Stimulated activated CD4-positive, alpha-beta T cell treated with anti-CD3 and anti-CD28 coated beads, Interleukin-4, amount 100 ng/mL, for 1 hour (primary cell): ENCODE measurements around the gene CCNI.
"Not testable (repeated sequence)": the region's sequence is repeated elsewhere in the genome, so short reads cannot be mapped to it uniquely, and the experiment has no call there.

Source experiments
- DNase-seq: peaks from one replicate; pipeline ENCODE4 v3.0.0-alpha.2; 2020

CCNI gene, protein sequence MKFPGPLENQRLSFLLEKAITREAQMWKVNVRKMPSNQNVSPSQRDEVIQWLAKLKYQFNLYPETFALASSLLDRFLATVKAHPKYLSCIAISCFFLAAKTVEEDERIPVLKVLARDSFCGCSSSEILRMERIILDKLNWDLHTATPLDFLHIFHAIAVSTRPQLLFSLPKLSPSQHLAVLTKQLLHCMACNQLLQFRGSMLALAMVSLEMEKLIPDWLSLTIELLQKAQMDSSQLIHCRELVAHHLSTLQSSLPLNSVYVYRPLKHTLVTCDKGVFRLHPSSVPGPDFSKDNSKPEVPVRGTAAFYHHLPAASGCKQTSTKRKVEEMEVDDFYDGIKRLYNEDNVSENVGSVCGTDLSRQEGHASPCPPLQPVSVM

DNA sequence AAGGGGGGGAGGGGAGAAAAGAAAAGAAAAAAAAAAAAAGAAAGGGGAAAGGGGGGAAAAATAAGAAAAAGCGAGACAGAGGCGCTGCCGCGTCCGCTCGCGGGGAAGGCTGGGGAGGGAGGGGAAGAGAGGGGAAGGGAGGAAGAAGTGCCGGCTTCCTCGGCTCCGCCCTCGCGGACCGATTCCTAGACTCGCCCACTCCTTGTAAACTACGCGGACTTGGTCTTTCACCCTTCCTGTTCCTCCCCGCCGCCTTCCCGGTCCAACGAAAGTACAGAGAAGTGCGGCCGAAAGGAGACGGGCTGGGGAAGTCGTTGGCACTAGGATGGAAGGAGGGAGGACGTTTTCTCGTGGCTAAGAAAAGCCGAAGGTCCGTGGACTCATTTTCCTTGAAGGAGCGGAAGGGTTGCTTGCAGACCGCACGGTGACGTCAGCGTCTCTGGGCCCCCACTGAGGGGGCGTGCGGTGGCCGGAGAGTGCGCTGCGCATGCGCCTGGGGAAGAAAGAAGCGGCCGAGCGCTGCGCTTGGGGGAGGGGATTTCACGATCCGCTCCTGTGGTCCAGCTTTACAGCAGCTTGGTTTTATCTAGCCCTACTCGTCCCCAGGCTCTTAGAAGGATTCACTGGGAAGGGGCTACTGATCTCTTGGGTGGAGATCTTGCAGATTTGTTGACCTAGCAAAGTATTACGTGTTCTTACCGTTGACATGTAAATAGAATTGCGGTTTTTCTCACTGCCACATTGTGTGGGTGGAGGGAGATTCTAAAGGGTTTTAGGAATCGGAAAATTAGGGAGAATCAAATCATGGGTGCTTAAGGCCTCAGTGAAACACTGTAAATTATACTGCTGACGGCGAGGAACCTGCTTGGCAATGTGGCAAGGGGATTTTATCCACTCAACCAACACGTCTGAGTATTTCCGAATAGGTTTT, at the start of gene CCNI:
Gene CCNI (minus strand): TSS at position 121 of the 931 bp plus-strand sequence. CDS start 9,627 bp downstream, outside the sequence.
- peak; percentile 89 for DNase-seq

DNA sequence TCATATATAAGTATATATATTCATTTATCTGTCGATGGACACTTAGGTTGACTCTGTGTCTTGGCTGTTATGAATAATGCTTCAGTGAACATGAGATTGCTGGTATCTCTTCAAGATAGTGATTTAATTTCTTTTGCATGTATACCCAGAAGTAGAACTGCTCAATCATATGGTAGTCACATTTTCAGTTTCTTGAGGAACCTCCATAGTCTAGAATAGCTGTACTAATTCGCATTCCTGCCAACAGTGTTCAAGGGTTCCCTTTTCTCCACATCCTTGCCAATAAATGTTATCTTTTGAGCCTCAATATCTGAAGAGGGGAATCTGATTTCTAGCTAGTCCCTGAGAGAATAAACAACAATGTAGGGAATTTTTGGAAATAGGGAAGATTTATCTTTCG, 48.8 kb upstream of the CCNI start:
- DNase-seq: no peak

DNA sequence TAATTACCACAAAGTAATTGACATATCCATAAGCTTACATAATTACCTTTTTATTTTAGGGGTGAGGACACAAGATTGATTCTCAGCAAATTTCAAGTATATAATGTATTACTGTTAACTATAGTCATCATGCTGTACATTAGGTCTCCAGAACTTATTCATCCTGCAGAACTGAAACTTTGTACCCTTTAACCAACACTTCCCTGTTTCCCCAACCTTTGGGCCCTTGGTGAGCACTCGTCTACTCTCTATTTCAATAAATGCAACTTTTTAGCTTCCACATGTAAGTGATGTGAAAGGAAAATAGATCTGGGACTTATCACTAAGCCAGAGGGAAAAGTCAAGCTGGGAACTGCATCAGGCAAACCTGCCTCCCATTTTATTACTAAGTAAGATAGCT, 47.6 kb upstream of the CCNI start:
- no peak for DNase-seq

DNA sequence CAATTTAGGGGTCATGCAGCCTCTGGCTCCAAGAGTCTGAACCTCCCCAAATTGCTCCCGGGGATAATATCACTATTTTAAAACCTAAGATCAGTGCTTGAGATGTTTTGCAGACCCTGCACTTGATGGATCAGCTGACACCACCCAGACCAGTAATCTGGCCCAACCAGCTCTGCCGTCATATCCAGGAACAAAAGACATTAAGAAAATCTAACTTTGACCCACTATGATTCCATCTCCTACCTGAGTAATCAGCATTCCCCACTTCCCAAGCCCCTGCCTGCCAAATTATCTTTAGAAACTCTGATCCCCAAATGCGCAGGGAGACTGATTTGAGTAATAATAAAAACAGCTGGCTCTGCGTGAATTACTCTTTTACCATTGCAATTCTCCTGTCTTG, 46.9 kb upstream of the CCNI start:
- DNase-seq: no peak

DNA sequence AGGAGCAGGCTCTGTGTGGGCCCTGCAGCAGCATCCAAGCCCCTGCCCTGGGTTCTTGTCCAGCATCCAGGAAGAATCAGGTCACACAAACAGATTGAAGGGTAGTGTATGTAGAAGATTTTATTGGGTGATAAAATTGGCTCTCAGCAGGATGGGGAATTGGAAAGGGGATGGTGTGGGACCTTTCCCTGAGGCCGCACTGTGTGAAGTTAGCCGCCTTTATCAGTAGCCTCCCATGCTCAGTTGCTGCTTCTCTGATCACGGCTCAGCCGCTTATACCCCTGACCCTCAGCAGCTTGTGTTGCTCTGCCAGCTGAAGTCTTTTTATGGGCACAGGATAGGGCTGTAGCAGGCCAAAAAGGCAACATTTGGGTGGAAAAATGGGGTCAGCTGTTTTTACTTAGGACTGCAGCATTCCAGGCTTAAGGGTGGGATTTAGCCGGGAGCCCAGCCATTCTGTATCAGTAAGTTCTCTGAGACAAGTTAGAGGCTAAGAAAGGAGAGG, 46.0 kb upstream of the CCNI start:
- no peak for DNase-seq

DNA sequence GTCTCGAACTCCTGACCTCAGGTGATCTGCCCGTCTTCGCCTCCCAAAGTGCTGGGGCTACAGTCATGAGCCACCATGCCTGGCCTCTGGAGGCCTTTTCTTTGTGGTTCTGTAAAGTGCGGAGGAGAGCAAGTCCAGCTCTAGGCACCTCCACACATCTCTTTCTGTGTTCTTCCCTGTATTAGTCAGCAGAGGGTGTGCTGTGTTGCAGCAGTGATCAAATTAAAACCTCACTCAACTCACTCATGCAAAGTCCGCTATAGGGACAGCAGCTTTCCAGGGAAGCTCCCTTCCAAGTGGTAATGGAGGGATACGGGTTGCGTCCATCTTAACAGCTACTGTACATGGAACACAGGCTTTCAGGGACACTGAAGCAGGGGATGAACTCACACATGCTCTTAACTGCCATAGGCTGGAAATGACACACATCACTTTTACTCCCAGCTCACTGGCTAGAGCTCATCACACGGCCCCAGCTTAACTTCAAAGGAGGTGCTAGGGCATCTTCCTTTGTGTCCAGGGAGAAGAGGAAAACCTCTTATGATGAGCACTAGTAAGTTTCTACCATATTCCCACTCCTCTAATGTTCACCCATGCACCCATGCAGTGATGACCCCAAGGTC, 45.2 kb upstream of the CCNI start:
- DNase-seq: no peak

DNA sequence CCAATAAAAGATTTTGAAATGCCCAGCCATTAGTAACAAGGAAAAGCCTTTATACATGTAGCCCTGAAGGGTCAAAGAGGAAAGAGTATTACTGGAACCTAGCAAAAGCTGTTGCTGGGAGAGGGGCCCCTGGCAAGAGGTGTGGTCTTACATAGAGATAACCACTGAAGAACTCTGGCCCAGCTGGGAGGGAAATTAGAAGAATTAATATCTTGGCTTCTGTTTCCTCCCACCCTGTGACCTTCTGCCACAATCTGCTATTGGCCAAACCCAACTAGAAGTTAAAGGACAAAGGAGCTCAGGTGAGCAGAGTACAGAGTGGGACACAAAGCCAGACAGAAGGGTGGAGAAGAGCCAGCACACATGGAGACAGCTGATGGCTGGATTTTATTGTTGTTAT, 41.9 kb upstream of the CCNI start:
- DNase-seq: no peak

DNA sequence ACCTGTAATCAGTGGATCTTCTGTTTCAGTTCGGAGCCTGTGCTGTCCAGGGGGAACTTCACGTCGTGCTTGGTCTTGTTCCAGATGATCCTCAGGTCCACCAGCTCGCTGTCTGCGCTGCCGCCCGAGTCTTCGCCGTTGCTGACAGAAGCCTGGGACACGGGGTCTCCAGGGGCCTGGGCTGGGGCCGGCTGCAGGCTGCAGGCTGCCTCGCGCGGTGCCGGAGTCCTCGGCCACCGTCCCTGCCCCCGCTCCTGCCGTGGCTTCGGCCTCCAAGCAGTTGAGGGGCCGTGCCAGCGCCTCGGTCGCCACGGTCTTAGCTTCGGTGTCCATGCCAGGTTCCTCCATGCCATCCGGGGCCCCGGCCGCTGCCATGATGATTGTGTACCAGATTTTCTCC, 37.3 kb upstream of the CCNI start:
- no peak for DNase-seq

DNA sequence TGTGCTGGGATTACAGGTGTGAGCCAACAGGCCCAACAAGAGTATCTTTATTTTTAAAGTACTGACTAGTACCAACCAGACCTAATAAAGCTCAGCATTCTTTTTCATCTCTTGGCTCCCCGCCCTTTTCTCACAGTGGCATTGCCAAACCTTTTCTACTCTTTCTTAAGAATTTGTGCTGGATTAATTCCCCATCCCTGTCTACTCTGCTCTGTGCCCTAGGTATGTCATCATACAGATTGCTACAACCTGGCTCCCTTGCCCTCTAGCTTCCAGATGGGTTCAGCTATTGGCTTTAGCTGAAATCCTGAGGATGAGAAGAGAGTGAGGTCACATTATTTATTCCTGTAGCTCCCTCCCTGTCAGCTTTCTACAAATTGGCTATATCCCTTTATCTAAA, 34.9 kb upstream of the CCNI start:
- no peak for DNase-seq

DNA sequence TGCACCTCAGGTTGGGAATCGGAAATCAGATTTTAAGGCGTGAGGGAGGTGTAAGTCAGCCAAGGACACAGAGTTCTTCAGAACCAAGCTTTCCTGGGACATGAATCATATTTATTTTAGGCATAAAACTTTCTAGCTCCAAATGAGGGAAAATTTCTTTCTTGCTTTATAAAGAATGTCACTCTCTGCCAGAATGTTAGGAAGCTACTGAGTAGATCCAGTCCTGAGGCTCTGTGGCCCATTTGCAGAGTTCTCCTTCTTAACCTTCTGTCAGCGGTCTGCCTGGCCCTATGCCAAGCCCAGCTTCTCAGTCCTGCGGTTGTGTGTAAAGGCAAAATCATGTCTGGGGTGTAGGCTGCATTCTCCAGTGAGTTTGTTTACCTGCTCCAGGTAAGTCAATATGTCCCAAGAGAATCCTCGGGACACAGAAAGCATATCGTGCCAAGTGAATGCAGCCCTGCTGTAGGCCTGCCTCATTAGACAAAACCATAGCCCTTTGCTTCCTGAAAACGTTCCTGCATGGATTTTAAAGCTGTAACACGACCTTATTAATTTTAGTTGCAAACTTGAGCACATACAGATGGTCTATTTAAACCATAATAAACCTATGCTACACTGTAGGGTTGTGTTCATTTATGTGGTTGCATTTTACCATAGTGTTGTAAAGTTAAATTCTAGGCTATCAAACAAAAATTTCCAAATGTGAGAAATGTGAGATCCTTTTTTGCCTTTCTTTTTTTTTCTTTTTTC, 29.2 kb upstream of the CCNI start:
- DNase-seq: no peak

DNA sequence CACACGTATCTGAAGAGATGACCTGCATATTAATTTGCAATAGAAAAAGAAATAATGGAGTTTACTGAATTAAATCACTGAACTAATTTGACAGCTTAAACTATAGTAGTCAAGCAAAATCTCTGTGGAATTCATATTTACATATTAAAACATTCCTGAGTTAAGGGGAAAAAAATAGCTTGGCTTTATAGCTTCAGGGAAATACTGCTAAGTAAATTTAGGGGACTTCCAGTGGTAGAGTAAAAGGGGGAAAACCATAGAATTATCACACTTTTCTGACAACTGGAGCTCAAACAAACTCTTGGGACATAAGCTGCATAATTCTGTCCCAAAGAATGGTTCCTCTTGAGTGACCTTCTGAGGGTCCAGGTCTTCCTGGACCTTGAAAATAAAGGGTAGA, 28.6 kb upstream of the CCNI start:
- no peak for DNase-seq

DNA sequence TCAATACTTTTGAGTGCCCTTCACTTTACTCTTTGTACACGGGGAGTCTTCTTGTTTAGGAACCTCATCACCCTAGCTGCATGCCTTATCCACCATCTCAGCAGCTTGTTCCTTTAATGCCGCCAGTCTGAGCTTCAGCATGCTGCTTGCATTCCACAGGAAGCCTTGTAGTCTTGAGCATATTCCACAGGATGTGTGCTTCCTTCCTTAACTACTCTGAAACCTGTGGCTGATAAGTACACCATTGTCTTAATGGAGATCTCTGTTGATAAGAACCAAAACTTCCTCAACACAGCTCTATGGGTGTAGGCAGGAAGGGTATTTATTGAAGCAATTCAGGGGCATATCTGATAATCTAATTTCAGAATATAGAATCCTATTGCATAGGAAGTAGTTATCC, 24.4 kb upstream of the CCNI start:
- DNase-seq: no peak

DNA sequence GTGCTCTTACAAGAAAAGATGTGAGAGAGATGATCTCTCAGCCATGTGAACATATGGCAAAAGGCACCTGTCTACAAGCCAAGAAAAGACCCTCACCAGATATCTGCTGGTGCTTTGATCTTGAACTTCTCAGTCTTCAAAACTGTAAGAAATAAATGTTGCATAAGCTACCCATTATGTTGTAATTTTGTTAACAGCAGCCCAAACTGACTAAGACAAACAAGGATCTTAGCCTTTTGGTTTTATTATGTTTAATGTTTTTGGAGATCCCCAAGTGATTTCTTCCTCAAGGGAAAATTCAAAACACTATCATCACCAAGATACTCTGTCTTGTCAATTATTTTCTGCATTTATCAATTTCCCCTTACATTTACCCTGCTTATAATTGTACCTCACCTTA, 21.8 kb upstream of the CCNI start:
- DNase-seq: no peak

DNA sequence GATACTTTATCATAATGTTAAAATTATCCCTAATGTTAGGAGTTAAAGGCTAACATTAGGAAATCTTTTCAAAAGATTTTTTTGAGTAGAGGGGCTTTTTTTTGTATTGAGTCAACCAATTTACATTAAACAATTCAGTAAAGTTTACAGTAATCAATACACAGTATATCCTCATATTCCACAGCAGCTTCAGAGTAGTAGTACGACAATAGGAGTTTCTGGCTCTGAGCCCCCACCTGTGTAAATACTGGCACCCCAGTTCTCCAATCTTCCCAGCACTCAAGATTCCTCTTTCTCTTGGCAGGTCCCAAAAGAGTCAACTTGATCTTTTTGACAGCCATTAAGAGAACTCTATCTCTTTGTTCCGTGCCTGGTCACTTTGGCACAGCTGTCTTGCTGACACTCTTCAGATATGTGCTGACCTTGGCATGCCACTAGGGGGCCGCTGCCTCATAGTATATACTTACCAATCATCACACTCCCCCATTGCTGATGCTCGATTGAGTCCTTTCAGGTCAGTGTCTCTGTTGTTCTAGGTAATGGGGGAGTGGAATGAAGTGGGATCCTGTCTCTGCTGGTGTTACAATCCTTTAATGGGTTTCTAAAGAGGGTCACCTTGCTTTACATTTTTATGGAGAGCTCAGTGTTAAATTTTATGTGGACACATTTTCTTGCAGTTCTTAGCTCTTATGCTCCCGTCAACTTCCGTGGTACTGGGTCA, 19.5 kb upstream of the CCNI start:
- peak; percentile 73 for DNase-seq

DNA sequence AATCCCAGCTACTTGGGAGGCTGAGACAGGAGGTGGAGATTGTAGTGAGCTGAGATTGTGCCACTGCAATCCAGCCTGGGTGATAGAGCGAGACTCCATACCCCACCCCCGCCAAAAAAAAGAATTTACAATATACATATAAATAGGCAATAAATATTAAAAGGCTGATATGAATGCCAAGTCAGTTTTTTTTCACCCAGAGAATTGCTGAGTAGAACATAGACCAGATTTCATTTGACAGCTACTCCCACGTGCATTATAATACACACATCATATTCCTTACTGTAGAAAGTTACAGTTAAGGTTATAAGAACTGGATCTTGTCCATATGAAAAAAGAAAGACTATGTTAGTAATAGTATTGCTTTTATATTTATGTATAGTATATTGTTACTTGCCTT, 18.7 kb upstream of the CCNI start:
- DNase-seq: no peak

DNA sequence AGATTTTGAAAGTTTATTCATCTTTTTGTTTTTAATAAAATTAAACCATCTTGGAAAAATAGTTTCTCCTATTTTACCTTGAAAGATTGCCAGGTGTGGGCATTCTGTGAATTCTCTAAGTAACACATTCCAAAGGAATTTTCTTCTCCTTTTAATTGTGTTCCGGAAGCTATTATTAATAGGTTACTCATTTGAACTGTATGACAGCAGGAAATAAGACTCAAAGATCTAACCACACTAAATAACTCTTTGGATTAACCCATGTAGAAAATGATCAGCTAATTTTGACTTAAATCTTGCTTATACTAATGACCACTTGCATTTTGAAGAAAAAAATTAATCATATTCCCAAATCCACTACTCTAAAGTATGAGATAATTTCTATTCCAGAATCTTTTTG, 17.6 kb upstream of the CCNI start:
- DNase-seq: no peak

DNA sequence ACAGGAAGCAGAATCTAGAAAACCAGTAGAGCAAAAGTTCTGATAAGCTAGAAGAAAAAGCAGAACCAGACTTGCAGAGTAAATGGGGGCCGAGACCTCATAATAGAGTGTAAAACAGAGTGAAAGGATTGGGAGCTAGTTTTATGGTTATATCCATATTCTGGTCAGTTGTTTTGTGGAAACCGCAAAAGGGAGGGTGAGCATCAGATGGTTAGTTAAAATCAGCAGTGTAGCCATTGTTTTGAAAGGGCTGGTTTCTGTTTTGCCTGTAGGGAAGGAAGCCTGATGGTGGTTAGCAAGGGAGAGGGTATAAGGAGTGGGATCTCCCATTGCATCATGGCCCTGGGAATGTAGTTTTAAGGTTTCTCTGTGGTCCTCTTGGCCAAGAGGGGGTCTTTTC, 17.2 kb upstream of the CCNI start:
- DNase-seq: no peak

DNA sequence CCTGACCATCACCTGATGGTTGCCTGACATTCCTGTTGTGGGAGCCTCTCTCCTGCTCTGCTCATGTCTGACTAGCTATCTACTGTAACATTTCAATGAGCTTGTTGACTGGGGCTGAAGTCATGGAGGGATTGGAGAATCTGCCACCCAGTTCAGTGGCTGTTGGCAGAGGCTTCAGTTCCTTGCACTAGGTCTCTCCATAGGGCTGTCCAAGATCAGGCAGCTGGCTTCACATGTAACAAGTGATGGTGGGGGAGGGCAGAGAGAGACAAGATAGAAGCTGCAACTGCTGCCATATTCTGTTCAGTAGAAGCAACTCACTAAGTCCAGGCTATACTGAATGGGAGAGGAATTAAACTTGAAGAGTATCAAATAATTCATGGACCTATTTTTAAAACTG, 14.1 kb upstream of the CCNI start:
- no peak for DNase-seq

DNA sequence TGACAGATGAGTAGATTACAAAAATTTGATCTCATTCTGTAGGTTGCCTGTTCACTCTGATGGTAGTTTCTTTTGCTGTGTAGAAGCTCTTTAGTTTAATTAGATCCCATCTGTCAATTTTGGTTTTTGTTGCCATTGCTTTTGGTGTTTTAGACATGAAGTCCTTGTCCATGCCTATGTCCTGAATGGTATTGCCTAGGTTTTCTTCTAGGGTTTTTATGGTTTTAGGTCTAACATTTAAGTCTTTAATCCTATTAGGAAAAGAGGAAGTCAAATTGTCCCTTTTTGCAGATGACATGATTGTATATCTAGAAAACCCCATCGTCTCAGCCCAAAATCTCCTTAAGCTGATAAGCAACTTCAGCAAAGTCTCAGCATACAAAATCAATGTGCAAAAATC, 11.2 kb upstream of the CCNI start:
- not testable (repeated sequence) for DNase-seq

DNA sequence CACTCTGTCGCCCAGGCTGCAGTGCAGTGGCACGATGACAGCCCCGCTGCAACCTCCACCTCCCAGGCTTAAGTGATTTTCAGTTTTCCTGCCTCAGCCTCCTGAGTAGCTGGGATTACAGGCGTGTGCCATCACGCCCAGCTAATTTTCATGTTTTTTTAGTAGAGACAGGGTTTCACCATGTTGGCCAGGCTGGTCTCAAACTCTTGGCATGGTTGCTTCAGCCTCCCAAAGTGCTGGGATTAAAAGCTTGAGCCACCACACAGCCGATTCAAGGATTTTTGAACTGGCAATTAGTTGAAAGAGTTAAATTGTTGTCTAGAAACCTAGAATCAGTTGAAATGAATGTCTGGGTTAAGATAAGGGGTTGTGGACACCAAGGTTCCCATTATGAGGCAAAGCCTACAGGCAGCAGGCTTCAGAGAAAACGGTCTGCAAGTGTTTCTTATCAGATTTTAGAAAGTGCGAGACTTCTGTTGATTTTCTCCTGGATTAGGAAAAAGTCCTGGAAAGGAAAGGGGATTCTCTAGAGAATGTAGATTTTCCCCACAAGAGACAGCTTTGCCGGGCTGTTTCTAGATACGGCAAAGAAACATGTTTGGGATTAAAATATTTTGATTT, 8.3 kb upstream of the CCNI start:
- DNase-seq: no peak

DNA sequence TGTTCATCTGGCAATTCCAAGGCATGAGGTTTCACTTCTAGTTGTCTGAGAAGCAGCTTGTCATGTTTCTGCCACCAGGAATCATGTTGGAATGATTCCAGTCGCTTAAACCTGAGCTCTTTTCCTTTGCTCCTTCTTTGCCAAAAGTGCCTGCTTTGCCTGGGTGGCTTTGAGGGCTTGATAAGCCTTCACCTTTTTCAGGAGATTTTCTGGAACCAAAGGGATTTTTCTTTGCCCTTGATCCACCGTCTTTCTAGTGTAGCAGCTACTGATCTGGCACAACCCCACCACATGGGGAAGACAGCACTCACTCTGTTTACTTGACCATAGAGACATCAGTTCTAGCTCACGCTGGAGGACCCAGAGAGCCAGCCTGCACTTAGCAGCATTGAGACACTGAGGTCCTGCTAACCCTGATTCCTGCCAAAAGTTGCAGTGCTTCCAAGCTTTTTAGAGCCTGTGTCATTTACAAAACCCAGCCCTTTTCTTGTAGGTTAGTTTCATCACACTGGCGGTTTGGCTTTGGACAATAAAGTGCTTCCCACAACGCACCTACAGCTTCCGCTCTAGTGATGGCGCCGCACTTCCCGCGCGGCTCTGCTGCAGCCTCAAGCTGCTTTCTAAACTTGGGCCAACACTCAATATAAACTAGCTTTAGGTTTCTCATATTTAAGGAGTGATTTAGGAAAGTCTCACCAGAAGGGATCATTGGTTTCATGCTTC, 7.3 kb upstream of the CCNI start:
- no peak for DNase-seq
